DMS79 treated with DMSO at 0.1 percent for 48 hours (cell line): Measurements from ENCODE around the gene PLIN5.

Experiments
- DNase-seq: peaks from one replicate; lab custom pipeline; 2025; lab: John Stamatoyannopoulos, UW

The PLIN5 gene

DNA sequence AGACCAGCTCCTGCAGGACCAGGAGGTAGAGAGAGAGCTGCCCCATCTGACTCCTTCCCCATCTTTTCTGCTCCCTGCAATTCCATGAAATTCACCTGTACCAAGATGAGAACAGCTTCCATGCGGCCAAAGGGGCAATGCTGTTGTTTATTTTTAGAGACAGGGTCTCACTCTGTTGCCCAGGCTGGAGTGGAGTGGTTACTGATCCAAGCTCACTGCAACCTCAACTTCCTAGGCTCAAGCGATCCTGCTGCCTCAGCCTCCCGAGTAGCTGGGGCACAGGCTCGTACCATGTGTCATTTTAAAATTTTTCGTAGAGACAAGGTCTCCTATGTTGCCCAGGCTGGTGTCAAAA, 13.2 kb downstream of the PLIN5 start:
- no peak for DNase-seq

DNA sequence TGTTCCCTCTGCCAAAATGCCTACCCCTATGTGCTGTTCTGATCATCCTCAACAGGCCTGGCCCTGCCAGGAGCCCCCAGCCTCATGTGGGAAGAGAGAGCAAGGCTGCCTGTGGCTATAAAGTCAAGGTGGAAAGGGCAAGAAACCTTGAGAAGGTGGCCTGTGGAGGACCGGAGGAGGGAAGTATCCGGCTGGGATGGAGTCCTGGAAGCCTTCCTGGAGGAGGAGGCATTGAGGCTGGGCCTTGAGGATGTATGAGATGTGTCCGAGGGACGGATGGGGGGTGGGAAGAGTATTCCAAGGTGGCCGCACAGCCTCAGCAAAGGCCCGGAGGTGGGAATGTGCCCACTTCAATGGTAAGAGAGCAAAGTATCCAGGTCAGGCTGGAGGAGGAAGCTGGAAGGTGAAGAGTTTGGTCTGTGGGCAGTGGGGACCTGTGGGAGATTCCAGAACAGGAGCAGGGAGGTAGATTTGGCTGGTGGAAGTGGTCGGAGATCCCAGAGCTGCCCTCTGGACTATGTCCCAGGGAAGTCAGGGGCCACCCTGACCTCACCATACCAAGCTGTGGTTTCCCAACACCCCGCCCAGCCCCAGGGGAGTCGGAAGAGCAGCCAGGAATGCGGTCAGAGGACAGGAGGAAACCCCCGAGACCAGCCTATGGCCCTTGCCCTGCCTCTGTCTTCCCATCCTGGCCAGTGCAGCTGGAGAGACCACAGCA, 13.7 kb downstream of the PLIN5 start:
- DNase-seq: no peak

DNA sequence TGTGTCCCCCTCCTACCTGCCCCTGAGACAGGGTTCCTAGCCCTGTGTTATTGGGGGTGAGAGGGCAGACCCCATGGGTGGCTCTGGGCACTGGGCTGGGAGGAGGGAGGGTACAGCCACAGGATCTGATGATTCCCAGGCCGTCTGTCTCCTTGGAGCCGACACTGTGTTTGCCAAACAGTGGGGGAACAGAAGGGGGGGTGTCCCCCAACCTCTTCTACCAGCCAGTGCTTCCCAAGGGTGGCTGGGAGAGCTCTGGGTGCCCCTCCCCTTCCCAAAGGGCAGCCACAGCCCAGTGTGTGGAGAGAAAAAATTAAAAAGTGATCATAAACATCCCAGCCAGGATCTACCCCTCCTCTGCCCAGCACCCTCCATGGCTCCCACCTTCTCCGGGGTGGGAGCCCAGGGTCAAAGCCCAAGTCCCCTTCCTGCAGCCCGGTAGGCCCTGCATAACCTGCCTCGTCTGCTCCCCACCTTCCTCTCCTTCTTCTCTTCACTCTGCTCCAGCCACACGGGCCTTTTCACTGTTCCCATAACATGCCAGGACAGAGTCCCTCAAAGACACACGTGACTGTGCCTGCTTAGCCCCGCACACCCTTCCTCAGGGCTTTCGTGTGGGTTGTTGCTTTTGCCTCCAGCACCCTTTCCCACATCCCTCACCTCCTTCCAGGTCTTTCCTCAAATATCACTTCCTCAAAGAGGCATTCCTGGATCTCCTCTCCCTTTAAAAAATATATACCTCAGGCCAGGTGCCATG, 15.3 kb downstream of the PLIN5 start:
- DNase-seq: no peak

DNA sequence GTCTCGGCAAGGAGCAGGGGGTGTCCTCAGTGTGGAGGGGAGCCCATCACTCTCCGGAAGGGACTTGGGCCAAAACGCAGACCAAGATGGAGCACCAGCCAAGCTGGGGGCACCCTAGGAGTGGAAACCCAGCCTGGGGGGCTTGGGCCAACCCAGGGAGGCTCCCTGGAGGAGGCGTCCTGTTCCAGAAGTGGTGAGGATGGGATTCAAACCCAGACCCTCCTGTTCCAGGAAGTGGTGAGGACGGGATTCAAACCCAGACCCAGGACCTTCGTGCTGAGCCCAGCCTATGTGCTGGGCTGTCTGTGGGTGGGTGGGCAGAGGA, 15.9 kb downstream of the PLIN5 start:
- no peak for DNase-seq

DNA sequence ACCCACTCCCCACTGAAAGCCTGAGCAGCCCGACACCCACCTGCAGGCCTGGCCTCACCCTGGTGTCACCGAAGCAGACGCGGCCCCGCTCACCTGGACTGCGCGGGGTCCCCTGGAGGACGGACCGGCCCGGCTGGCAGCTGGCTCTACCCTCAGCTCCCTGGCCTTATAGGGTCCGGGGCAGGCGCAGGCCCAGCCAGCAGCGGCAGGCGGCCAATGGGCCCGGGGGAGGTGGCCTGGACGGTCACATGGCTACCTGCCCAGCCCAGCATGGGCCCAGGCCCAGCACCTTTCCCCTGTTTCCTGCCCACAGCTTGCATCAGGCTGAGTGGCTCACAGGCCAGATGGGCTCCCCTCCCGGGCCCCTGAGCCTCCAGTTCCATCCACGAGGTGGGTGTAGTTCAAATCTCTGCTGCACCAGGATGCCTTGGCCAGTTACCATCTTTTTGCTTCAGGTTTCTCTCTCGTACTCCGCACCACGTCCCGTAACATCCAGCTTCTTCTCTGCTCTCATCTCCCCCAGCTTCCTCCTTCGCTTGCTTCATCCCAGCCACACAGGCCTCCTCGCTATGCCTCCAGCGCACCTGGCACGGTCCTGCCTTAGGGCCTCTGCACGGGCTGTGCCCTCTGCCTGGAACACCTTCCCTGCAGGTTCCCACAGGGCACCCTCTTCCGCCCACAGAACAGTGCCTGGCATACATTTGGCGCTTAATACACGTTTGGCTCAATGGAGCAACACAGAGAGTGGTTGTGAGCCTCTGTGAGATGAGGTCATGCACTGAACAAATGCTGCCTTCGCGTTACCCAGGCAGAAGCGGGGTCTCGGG, 16.5 kb downstream of the PLIN5 start, which contains the start of gene PLIN4:
Gene PLIN4, minus strand, starts transcription at position 142 of the 827 bp plus-strand sequence. CDS start 214 bp downstream, outside the sequence.
- no peak for DNase-seq

DNA sequence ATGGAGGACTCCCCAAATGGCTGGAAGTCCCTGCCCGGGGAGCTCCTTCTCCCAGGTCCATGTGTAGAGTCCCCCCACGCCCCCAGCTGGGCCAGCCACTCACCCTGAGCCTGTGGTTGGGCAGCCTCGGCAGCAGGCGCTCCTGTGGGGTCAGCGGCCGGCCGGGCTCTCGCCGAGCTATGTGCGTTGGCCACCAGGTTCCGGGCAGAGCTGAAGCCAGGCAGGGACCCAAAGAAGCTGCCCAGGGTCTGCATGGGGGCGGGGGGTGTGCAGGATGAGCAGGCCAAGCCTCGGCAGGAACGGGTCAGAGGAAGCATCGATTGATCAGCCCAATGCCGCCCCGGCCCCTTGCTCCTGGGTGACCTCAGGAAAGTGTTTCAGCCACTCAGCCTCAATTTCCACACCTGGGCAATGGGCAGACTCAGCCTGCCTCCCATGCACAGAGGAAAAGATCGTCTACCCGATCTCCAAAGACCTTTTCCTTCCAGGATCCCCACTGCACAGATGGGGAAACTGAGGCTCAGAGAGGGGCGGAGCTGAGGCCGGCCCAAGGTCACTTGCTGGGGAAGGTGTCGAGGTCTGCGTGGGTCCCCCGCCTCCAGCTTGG, 17.5 kb downstream of the PLIN5 start:
- no peak for DNase-seq

DNA sequence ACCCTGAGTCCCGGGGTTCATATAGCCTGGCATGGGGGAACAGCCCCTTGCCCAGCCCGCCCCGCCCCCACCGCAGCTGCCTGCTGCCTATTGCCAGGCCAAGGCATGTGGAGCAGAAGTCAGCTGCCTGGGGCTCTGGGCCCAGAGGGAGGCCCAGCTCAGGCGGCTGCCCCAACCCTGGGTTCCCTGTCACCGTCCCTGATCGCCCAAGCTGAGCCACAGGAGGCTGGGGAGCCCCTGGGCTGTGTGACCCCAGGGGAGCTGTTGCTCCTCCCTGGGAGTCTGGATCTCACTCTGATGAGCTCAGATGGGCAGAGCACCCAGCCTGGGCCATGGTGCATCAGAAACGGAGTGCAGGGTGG, 18.1 kb downstream of the PLIN5 start:
- no peak for DNase-seq

DNA sequence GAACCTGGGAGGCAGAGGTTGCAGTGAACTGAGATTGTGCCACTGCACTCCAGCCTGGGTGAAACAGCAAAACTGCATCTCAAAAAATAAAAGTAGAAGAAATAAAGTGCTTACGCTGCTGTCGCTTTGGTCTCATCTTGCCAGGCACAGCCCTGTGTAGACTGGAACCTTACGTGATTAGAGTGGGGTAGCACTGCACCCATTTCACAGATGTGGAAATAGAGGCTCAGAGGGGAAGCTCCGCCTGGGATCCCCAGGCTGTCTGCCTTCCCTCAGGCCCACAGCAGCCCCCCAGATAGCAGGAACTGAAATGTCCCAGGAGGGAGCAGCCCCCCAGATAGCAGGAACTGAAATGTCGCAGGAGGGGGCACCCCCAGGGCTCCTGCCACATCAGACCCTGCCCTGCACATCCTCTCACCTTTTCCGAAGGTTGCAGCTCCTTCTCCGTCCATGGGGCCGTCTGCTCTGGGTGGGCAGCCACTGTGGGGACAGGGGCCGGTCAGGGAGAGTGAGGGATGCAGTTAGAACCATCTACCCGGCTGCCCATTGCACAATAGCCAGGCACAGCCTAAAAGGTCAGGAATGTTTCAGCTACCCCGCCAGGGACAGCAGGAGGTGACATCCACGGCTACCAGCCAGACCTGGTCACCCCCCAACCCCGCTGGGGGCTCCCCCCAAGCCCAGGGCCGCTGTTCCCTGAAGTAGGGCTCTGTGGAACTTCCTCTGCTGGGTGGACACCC, 18.7 kb downstream of the PLIN5 start:
- no peak for DNase-seq

DNA sequence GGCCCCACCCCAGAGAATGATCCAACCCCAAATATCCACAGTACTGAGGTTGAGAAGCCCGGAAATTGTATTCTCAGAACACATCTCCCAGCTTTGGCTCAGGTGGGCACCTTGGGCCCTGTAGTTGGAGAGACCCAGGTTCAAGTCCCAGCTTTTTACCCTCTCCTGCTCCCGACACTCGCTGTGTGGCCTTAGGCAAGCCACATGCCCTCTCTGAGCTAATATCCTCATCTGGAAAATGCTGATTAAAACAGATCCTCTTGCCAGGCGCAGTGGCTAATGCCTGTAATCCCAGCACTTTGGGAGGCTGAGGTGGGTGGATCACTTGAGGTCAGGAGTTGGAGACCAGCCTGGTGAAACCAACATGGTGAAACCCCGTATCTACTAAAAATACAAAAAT, 19.3 kb downstream of the PLIN5 start:
- no peak for DNase-seq

DNA sequence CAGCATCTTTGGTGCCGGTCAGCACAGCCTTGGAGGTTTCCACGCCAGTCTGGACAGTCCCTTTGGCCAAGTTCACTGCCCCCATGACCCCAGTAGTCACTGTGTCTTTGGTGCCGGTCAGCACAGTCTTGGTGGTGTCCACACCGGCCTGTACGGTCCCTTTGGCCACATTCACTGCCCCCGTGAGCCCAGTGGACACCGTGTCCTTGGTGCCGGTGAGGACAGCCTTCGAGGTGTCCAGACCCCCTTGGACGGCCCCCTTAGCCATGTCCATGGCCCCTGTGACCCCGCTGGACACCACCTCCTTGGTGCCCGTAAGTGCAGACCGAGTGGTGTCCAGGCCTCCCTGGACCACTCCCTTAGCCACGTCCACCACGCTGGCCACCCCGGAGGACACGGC, 21.8 kb downstream of the PLIN5 start:
- DNase-seq: no peak

DNA sequence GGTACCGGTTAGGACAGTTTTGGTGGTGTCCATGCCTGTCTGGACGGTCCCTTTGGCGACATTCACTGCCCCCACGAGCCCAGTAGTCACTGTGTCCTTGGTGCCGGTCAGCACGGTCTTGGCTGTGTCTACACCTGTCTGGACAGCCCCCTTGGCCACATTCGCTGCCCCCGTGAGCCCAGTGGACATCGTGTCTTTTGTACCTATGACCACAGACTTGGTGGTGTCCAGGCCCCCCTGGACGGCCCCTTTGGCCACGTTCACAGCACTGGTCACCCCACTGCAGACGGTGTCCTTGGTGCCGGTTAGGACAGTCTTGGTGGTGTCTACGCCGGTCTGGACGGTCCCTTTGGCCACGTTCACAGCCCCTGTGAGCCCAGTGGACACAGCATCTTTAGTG, 23.0 kb downstream of the PLIN5 start:
- no peak for DNase-seq

DNA sequence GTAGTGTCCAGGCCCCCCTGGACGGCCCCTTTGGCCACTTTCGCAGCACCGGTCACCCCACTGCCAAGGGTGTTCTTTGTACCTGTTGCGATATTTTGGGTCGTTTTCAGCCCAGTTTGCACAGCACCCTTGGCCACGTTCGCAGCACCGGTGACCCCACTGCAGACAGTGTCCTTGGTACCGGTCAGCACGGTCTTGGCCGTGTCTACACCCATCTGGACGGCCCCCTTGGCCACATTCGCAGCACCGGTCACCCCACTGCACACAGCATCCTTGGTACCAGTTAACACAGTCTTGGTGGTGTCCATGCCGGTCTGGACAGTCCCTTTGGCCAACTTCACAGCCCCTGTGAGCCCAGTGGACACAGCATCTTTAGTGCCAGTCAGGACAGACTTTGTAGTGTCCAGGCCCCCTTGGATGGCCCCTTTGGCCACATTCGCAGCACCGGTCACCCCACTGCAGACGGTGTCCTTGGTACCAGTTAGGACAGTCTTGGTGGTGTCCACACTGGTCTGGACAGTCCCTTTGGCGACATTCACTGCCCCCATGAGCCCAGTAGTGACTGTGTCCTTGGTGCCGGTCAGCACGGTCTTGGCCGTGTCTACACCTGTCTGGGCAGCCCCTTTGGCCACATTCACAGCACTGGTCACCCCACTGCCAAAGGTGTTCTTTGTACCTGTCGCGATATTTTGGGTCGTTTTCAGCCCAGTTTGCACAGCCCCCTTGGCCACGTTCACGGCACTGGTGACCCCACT, 23.5 kb downstream of the PLIN5 start:
- DNase-seq: no peak

DNA sequence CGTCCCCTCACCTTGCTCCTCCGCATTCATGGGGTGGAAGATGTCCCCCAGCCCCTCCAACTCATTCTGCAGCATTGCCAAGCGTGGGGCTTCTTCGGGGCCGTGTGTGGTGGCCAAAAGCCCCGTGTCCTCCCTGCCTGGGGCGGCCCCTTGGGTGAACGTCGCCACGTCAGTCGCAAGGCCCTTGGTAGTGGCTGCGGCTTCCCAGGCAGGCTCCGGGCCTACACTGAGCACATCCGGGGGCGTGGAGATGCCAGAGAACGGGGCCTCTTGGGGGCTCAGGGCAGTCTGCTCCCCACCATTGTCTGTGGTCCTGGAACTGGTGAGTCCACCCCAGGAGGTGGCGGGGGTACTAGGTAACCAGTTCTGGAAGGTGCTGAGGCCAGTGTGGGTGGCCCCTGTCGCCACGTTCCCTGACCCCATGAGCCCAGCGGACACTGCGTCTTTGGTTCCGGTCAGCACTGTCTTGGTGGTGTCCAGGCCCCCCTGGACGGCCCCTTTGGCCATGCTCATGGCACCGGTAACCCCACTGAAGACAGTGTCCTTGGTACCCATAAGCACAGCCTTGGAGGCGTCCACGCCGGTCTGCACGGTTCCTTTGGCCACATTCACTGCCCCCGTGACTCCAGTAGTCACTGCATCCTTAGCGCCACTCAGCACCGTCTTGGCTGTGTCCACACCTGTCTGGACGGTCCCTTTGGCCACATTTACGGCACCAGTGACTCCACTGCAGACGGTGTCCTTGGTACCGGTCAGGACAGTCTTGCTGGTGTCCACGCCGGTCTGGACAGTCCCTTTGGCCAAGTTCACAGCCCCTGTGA, 24.4 kb downstream of the PLIN5 start:
- DNase-seq: no peak

DNA sequence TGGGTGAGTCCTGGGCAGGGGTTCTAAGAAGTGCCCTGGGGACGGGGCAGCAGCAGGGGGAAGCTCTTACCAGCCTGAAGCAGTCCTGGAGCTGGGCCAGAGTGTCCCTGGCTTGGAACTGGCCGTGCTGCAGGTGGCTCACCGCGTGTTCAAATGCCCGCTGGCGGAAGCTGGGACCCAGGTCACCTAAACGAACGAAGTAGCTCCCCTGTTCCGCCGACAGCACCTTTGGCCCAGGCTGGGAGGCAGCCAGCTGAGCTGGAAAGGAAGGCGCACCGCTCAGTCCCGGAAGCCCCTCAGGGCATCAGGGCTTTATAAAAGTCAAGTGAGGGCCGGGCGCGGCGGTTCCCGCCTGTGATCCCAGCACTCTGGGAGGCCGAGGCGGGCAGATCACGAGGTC, 26.3 kb downstream of the PLIN5 start:
- DNase-seq: no peak

DNA sequence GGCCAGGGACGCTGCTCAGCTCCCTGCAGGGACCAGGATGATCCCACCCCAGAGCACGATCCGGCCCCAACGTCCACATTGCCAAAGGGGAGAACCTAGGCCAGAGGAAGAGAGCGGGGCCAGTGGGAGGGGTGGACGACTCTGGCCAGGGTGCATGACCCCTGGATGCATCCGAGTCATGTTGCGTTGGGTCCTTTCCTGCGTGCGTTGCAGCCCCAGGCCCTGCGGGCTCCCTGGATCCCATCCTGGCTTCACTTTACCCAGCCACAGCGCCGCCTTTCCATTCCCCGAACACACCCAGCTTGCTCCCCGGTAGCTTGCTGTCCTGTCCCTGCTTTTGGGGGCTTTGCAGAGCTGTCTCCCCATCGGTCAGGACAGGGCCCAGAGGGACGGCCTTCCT, 27.2 kb downstream of the PLIN5 start:
- DNase-seq: no peak

DNA sequence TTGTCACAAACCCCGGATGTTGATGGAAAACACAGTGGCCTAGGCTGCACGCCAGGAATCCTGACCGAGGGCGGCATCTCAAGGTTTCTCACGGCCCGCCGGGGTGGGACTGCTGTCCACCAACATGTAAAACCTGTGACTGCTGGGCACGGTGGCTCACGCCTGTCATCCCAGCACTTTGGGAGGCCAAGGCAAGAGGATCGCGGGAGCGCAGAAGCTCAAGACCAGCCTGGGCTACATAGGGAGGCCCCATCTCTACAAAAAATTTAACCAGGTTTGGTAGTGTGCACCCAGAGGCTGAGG, 27.9 kb downstream of the PLIN5 start:
- DNase-seq: no peak

DNA sequence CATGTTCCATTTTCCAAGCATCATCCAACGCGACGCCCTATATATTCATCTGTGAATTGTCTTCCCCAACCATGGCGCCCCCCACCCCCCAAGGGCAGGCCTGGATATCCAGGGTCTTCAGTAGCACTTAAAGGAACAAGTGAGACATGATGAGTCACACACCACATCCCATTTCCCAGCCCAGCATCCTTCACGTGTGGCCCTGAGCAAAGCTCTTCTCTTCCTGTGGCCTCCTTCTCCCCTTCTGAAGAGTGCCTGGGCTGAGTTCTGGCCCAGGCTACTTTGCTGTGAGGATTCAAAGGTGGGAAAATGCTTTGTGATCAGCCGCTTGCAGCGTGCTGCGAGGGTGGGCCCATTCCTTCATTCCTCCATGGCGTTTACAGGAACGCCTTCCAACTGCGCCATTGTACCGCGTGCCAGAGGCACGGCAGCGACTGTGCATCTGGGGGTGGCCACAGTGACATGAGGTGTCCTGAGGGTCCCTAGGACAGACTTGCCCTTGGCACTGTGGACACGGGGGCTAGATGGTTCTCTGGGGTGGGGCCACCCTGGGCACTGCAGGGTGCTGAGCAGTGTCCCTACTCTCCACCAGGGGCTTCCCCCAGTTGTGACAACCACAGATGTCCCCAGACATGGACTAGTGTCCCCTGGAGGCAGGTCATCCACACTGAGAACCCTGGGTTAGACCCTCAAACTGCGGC, 28.4 kb downstream of the PLIN5 start:
- DNase-seq: no peak

DNA sequence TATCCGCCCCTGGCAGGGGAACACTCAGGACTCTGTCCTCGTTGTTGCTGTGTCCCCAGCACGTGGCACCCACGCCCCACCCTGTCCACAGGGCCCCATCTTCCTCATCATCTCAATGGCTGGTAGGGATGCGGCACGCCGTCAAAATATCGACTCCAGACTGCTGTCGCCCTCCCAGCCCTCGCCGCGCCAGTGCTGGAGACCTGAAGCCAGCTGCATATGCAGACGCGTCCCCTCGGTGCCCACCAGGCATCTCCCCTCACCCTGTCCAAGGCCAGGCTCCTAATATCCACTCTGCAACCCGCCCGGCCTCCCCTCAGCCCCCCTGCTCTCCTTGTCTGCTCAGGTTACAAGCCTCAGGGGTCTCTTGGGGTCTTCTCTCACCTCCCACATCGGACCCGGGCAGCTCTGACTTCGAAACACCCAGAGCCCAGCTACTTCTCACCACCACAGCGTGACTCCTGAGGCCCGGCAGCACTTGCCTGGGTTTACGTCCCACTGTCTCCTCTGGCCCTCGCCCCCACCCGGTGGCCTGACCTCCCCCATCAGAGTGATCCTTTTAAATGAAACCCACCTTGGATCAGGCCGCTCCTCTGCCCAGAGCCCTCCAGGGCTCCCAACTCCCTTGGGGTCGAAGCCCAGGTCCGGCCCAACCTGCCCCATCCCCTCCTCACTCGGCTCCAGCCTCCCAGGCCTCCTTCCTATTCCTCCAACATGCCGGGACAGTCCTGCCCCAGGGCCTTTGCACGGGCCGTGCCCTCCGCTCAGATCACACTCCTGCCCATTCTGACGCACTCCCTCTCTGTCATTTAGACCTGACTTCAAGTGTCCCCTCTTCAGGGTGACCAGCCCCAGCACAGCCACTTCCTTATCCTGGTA, 29.2 kb downstream of the PLIN5 start:
- no peak for DNase-seq
